ENCODE data around the gene NCOA7.

GRCh38 chr6:125949069-125949468, 158.3 kb downstream of the NCOA7 start:
- TF ChIP-seq CTCF (IDR thresholded peaks at IDR 0.05) (no peak), ZFX (IDR thresholded peaks at IDR 0.05; ENCODE audit: borderline replicate concordance) (no peak)

All from 22Rv1 (cell line).